Kidney (tissue), 14 donors: ENCODE results near the gene MAPKAP1. TPM values are rescaled to one million over a fixed set of nuclear protein-coding genes. Genes with fewer than 3 reads are reported as not detected.

Source experiments
- DNase-seq, 5 donors: peaks; one replicate each; pipeline ENCODE4 v3.0.0-alpha.2; 2013 to 2020
- FAIRE-seq: peaks from 2 replicates; lab custom pipeline; 2012; peaks lifted over from hg19 to GRCh38; lab: Jason Lieb, UNC
- H3K27ac ChIP-seq, 2 donors: one replicate each; pipeline ENCODE4 v1.7.0; 2013; ENCODE audit warnings: low read depth in 2 of 2, low read length in 2 of 2, inconsistent platforms in 1 of 2
- H3K27me3 ChIP-seq: one replicate; pipeline ENCODE4 v1.7.1; 2013; ENCODE audit warnings: low read length, inconsistent platforms; ENCODE audit not compliant: control insufficient read depth, insufficient read depth
- H3K36me3 ChIP-seq, 3 donors: one replicate each; pipeline versions ENCODE4 v1.7.0 to v1.7.1; 2013; ENCODE audit warnings: low read length in 3 of 3, control low read depth in 1 of 3, inconsistent platforms in 1 of 3; ENCODE audit not compliant: insufficient read depth in 3 of 3, control insufficient read depth in 2 of 3
- H3K4me1 ChIP-seq, 3 donors: one replicate each; pipeline versions ENCODE4 v1.7.0 to v1.7.1; 2013; ENCODE audit warnings: low read length in 3 of 3, inconsistent platforms in 1 of 3, low read depth in 1 of 3; ENCODE audit not compliant: control insufficient read depth in 2 of 3, insufficient read depth in 2 of 3
- H3K4me3 ChIP-seq, 3 donors: one replicate each; pipeline versions ENCODE4 v1.7.0 to v1.8.1; 2013; ENCODE audit warnings: low read length in 3 of 3, control low read depth in 1 of 3, inconsistent platforms in 1 of 3
- H3K9ac ChIP-seq, 3 donors: one replicate each; pipeline versions ENCODE4 v1.7.0 to v1.7.1; 2013; ENCODE audit warnings: low read length in 3 of 3, control low read depth in 1 of 3, inconsistent platforms in 1 of 3
- H3K9me3 ChIP-seq, 3 donors: one replicate each; pipeline versions ENCODE4 v1.7.0 to v1.7.1; 2013; ENCODE audit warnings: low read length in 3 of 3, control low read depth in 1 of 3, inconsistent platforms in 1 of 3; ENCODE audit not compliant: control insufficient read depth in 2 of 3, insufficient read depth in 1 of 3
- CTCF ChIP-seq: IDR thresholded peaks from 3 replicates; pipeline ENCODE4 v1.5.1; 2012; ENCODE audit warnings: mild to moderate bottlenecking, moderate library complexity, borderline replicate concordance; ENCODE audit not compliant: insufficient read depth; ENCODE audit errors: extremely low read depth
- intact Hi-C: fragments of 100-400 bp; cut with DNase I; formaldehyde crosslinking; loops from one replicate; pipeline ENCODE4 v1.11.1; 2022
- polyA plus RNA-seq: library from polyadenylated mRNA; stranded (reverse); fragments of 350-450 nt; fragmentation: Illumina TruSeq; extraction: RNeasy Lipid Tissue Mini Kit (QIAGEN cat#74804); gene quantifications from one replicate; pipeline ENCODE4 v1.2.3, GENCODE V29; 2014; ENCODE audit warnings: low read depth, low replicate concordance; ENCODE audit not compliant: insufficient read depth
- total RNA-seq: library from RNA; stranded (reverse); fragmentation: NEBNext Ultra II Directional; extraction: Animal tissue kit (Norgen Biotek cat#: 25700); gene quantifications from one replicate; pipeline ENCODE4 v1.2.1, GENCODE V29; 2021
- donor health status: control.
- donor health status: control.
- donor health status: control.
- donor health status: control.
- donor health status: control.
- donor health status: DM: yes; HTN: yes; CAD: no.
- donor health status: Normal renal cell carcinoma (clear cell type).

The MAPKAP1 gene
- total and polyA plus RNA-seq, 2 donors from 2014 or later = 70.5 to 99.4 TPM

GRCh38 chr9:125523681-125524080 lies 183.3 kb downstream of the MAPKAP1 start:
- no peak overlapping the region for H3K9ac ChIP-seq

DNA sequence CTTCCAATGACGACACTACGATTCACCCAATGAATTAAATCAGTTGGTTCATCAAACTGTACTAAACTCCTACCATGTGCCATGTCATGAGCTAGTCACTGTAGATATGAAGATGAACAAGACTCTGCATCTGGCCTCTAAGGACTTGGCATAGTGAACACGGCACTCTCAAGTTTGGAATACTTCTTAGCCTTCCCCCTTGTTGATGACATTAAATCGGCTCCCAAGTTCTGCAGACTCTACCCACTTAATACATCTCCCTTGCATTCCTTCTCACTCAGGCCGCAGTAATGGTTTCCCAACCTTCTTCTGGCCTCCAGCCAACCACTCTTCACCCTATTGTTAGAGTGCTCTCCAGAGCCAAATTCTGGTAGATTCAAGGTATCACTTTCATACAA lies 184.7 kb downstream of the MAPKAP1 start:
- no peak for FAIRE-seq
- Histone ChIP-seq H3K9ac (no peak overlapping the region), H3K4me1 (peaks cover 0 to 9% (median 5%) of the 10 kb centered on the region in 3 donors), H3K27ac (no peak overlapping the region), H3K9me3 (no peaks in the 10 kb centered on the region), H3K36me3 (peaks cover 0 to 7% (median 5%) of the 10 kb centered on the region in 3 donors), H3K4me3 (no peak overlapping the region), H3K27me3 (no peaks in the 10 kb centered on the region)
- no peak for TF ChIP-seq CTCF
- intact Hi-C loops = no loop called here
- no peak for DNase-seq

More at GRCh38 chr9:125523681-125524080, 183.3 kb downstream of the MAPKAP1 start:
- DNase-seq (no peak), FAIRE-seq (no peak)
- H3K27me3 ChIP-seq = no peaks in the 10 kb centered on the region
- intact Hi-C loops = no loop called here
- no peak for TF ChIP-seq CTCF
- H3K36me3 ChIP-seq = peaks cover 0 to 7% (median 5%) of the 10 kb centered on the region in 3 donors
- H3K27ac ChIP-seq = no peak overlapping the region
- no peaks in the 10 kb centered on the region for H3K9me3 ChIP-seq
- H3K4me3 ChIP-seq = no peak overlapping the region
- H3K4me1 ChIP-seq = peaks cover 0 to 9% (median 5%) of the 10 kb centered on the region in 3 donors

GRCh38 chr9:125521462-125522327 lies 185.3 kb downstream of the MAPKAP1 start:
- no peaks in the 10 kb centered on the region for H3K27me3 ChIP-seq
- intact Hi-C loops = no loop called here
- H3K4me3 ChIP-seq = no peak overlapping the region
- TF ChIP-seq CTCF = no peak
- DNase-seq (no peak), FAIRE-seq (no peak)
- H3K36me3 ChIP-seq = peaks cover 0 to 7% (median 5%) of the 10 kb centered on the region in 3 donors
- no peak overlapping the region for H3K27ac ChIP-seq
- H3K9ac ChIP-seq = no peak overlapping the region
- H3K9me3 ChIP-seq = no peaks in the 10 kb centered on the region
- H3K4me1 ChIP-seq = peaks cover 0 to 9% (median 5%) of the 10 kb centered on the region in 3 donors
